GM19324 (cell line): ENCODE results near the gene SEPSECS.

Experiments used
- ATAC-seq: cut with Tn5 transposase; IDR thresholded peaks from one replicate; pipeline ENCODE4 v1.9.1; 2021; ENCODE audit warnings: mild to moderate bottlenecking, moderate library complexity; ENCODE audit not compliant: unreplicated experiment, low FRiP score

Gene SEPSECS

GRCh38 chr4:25157081-25157480, 3.2 kb downstream of the SEPSECS start:
- no peak for ATAC-seq

- ATAC-seq, result no peak
These were observed 4.3 kb downstream of the SEPSECS start for GRCh38 chr4:25155947-25156346.

DNA sequence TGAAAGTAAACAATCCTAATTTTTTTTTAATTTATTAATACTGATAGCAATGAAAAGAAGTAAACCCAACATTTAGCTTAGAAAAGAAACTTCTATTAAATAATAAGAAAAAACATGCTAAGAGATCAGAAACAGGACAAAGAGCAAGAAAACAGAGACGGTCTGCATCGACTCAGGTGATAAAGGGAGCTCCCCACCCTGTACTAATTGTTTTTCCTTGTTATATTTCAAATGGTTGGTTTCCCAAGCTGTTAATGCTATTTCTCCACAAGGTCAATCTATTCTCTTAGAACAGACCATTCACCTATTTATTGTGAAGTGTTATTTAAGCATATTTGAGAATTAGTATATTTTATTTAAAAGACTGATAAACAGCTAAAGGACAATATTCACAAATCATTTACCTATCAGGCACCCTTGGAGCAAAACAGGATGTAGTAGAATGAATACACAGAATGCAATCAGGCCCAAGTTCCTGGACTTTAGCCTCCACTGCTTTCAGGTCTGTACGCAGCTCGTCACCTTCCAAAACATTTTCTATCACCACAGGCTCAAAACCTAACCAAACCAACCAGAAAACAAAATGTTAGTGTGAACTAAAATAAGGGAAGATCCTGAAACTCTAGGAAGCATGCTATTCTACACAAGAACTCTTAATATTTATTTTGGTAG, 5.5 kb downstream of the SEPSECS start:
- no peak for ATAC-seq

DNA sequence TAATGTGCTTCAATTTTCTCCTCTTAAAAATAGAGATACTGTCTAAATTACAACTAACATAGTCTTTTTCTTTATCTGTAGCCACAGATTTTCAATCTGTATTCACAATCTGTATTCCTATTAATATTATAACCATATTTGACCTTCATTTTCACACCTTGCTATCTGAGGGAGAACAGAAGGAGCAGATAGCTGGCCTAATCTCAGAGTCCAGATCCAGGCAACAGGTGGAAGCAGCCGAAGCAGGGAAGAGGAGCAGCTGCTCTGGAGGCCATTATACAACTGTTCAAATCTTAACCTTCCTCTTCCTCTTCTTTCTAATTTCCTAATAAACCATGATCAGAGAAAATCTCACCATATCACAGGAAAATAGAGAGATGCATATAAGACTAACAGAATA, 14.2 kb downstream of the SEPSECS start:
- ATAC-seq, result no peak

- ATAC-seq, result no peak
These were observed 15.3 kb downstream of the SEPSECS start for GRCh38 chr4:25144870-25145481.

GRCh38 chr4:25142468-25142867, 17.8 kb downstream of the SEPSECS start:
- no peak for ATAC-seq

GRCh38 chr4:25141592-25141991, 18.7 kb downstream of the SEPSECS start:
- ATAC-seq, result no peak

GRCh38 chr4:25133132-25133531, 27.1 kb downstream of the SEPSECS start:
- no peak for ATAC-seq

- no peak for ATAC-seq
These were observed 28.3 kb downstream of the SEPSECS start for GRCh38 chr4:25131926-25132325.

GRCh38 chr4:25131381-25131780, 28.9 kb downstream of the SEPSECS start:
- ATAC-seq, result no peak

GRCh38 chr4:25129917-25130316, 30.3 kb downstream of the SEPSECS start:
- no peak for ATAC-seq

DNA sequence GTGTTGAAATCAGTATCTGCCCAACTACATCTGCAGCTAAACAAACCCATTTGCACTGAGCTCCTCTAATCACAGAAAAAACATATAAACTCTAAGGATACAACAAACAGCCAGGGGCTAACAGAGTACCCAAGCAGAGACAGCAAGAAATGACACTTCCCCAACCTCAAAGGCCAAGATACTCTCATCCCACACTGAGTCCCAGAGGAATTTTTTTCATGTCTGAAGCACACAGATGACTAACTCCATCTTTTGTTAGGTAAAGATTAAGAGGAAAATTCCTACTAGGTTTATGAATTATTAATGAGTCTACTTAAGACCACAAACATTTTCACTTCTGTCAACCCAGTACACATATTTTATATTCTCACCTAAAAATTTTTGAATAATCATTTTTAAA, 31.6 kb downstream of the SEPSECS start:
- ATAC-seq, result no peak

DNA sequence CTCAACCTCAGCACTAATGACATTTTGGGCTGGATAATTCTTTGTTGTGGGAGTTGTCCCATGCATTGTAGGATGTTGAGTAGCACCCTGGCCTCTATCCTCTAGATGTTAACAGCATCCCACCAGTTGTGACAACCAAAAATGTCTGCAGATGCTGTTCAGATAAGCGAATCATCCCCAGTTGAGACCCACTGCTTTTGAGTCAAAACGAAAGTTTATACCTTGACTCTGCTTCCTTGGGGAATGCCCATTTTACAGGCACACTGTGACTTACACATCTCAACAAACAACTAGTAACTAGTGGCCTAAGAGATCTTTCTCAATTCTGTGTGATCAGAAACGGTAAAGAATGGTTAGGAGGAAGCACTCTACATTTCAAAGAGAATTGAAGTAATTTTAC, 37.0 kb downstream of the SEPSECS start:
- peak; percentile 57 for ATAC-seq

DNA sequence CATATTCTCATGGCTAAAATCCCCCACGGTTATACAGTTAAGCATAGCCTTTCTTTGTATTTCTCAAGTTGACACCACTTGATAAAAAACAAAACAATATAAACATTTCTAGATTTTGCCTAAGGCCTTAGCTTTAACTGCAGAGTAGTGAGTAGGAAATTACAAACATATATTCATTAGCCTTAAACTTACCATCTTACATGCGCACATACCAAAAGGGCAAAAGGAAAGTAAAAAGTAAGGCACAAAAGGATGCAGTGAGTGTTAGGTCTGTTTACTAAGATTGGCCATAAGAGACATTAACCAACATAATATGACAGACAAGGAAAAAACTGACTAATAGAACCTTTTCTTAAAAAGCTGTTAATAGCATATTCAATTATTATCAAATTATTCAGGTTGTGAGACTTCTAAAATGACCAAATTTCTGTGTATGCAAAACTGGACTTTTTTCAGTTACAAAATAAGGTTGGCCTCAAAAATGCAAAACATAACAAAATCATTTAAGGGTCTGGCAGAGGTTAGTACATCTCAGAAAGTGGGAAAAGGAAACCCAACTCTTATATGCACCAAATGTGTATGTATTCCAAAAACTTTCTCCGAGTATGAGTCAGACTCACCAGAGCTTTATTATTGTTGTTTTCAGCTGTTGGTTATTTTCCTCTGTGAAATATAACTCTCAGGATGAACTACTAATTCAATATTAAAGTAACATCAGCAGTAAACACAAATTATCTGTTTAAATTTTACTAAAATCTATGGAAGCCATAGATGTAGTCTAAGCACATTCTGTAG, 39.9 kb downstream of the SEPSECS start:
- ATAC-seq, result no peak

DNA sequence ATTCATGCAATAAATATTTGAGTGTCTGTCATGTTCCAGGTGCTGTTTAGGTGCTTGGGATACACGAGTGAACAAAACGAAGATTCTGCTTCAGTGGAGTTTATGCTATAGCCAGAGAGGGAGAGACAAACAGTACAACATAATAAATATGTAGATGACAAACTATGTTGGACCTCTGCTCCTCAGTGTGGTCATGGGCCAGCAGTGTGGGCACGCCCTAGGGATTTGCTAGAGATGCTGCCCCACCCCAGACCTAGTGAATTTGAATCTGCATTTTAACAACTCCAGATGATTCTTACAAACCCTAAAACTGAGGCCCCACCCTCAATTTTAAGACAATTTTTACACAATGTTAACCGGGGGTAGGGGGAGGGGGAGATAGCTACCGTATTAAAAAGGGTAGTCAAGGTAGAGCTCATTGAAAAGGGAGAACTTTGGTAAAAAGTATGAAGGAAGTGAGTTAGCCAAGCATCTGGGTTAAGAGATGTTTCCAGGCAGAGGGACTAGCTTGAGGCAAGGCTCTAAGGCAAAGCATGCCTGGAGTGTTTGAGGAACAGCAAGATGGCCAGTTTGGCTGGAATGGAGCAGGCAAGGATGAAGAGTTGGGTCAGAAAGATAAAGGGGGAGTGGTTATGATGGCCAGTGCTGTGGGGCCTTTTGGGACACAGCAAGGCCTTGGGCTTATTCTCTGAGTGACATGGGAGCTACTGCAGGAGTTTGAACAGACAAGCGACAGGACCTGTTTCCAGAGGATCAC, 42.4 kb downstream of the SEPSECS start:
- no peak for ATAC-seq

GRCh38 chr4:25117274-25117673, 43.0 kb downstream of the SEPSECS start:
- ATAC-seq, result no peak

GRCh38 chr4:25113915-25114904, 46.0 kb downstream of the SEPSECS start:
- no peak for ATAC-seq

GRCh38 chr4:25112995-25113380, 47.3 kb downstream of the SEPSECS start:
- no peak for ATAC-seq

GRCh38 chr4:25112366-25112994, 47.8 kb downstream of the SEPSECS start:
- no peak for ATAC-seq
